ENCODE results near the gene COA3.

GRCh38 chr17:42818379-42818778 is 19.9 kb upstream of the COA3 start:
- TF ChIP-seq CTCF (IDR thresholded peaks at IDR 0.05) (no peak), EP300 (IDR thresholded peaks at IDR 0.05) (no peak)

All from suprapubic skin (tissue), 3 donors.